ENCODE results near the gene RBM47.

DNA sequence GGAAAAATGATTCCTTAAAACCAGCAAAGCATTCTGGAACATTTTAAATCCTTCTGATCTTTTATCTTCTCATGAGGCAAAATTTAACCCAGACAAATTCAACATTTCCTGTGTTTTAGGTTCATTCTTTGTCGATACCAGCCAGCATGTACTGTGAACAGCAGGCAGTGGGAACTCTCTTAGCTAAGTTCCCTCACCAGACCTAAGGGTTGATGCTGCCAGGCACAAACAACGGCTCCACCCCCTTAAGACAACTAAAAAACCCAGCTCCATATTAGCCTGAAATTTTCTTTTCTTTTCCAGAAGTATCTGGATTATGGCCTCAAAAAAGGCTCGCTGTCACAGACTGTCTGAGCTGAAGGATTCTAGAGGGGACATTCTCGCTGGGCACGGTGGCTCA is 2.4 kb upstream of the RBM47 start:
- TF ChIP-seq EZH2phosphoT487 (IDR thresholded peaks at IDR 0.05; ENCODE audit: borderline replicate concordance), result no peak
- TF ChIP-seq, protein P1, sequence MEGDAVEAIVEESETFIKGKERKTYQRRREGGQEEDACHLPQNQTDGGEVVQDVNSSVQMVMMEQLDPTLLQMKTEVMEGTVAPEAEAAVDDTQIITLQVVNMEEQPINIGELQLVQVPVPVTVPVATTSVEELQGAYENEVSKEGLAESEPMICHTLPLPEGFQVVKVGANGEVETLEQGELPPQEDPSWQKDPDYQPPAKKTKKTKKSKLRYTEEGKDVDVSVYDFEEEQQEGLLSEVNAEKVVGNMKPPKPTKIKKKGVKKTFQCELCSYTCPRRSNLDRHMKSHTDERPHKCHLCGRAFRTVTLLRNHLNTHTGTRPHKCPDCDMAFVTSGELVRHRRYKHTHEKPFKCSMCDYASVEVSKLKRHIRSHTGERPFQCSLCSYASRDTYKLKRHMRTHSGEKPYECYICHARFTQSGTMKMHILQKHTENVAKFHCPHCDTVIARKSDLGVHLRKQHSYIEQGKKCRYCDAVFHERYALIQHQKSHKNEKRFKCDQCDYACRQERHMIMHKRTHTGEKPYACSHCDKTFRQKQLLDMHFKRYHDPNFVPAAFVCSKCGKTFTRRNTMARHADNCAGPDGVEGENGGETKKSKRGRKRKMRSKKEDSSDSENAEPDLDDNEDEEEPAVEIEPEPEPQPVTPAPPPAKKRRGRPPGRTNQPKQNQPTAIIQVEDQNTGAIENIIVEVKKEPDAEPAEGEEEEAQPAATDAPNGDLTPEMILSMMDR (conservative IDR thresholded peaks at IDR 0.05; ENCODE audit: low read length), result no peak

Measured in Loucy (cell line).